CD4-positive, alpha-beta memory T cell (primary cell): ENCODE results near the gene PPP1R10. TPM values are rescaled to one million over a fixed set of nuclear protein-coding genes. Genes with fewer than 3 reads are reported as not detected.
"Not testable (repeated sequence)": the region's sequence is repeated elsewhere in the genome, so short reads cannot be mapped to it uniquely, and the experiment has no call there.

ENCODE experiments used
- CTCF ChIA-PET: fragments of 350-600 bp; sonication (Branson Sonifier 250); formaldehyde crosslinking; loops from one replicate; lab custom pipeline; 2021; ENCODE audit warnings: inconsistent platforms; ENCODE audit not compliant: partially characterized antibody; lab: Charles Lee
- POLR2A ChIA-PET: fragments of 350-600 bp; sonication (Branson Sonifier 250); formaldehyde crosslinking; loops from one replicate; lab custom pipeline; 2021; ENCODE audit not compliant: partially characterized antibody; lab: Charles Lee
- DNase-seq, 5 donors: peaks; one replicate each; pipeline versions ENCODE4 v3.0.0 to v3.0.0-alpha.2; 2020 to 2022; ENCODE audit warnings: mixed read lengths in 1 of 5
- H3K27ac ChIP-seq: one replicate; pipeline ENCODE4 v1.7.0; 2013; ENCODE audit warnings: low read depth, low read length
- H3K27me3 ChIP-seq: 2 replicates; pipeline ENCODE4 v1.7.0; 2013; ENCODE audit warnings: mild to moderate bottlenecking, low read length, moderate library complexity; ENCODE audit not compliant: insufficient read depth
- H3K36me3 ChIP-seq: 2 replicates; pipeline ENCODE4 v1.7.0; 2013; ENCODE audit warnings: mild to moderate bottlenecking, low read length, moderate library complexity; ENCODE audit not compliant: insufficient read depth
- H3K4me1 ChIP-seq: 2 replicates; pipeline ENCODE4 v1.7.0; 2013; ENCODE audit warnings: mild to moderate bottlenecking, low read length, moderate library complexity; ENCODE audit not compliant: insufficient read depth
- H3K4me3 ChIP-seq, 2 donors: one replicate each; pipeline ENCODE4 v1.7.0; 2013; ENCODE audit warnings: low read length in 2 of 2, mild to moderate bottlenecking in 1 of 2
- H3K9me3 ChIP-seq, 2 donors: one replicate each; pipeline ENCODE4 v1.7.0; 2013; ENCODE audit warnings: low read length in 2 of 2, control low read depth in 1 of 2; ENCODE audit not compliant: control insufficient read depth in 1 of 2
- H3K27ac Mint-ChIP-seq, 7 donors: one replicate each; pipeline ENCODE4 v1.8.0; 2020 to 2021; ENCODE audit warnings: mixed read lengths in 7 of 7, mild to moderate bottlenecking in 6 of 7, inconsistent platforms in 3 of 7, moderate library complexity in 3 of 7
- H3K27me3 Mint-ChIP-seq, 2 donors: one replicate each; pipeline ENCODE4 v1.8.0; 2020 to 2021; ENCODE audit warnings: mixed read lengths in 2 of 2
- H3K36me3 Mint-ChIP-seq, 2 donors: one replicate each; pipeline ENCODE4 v1.8.0; 2020 to 2021; ENCODE audit warnings: mixed read lengths in 2 of 2, inconsistent platforms in 1 of 2, mild to moderate bottlenecking in 1 of 2
- H3K4me1 Mint-ChIP-seq, 4 donors: one replicate each; pipeline ENCODE4 v1.8.0; 2020 to 2021; ENCODE audit warnings: mixed read lengths in 4 of 4, mild to moderate bottlenecking in 1 of 4
- H3K4me3 Mint-ChIP-seq, 8 donors: one replicate each; pipeline ENCODE4 v1.8.0; 2020 to 2021; ENCODE audit warnings: mixed read lengths in 8 of 8, mild to moderate bottlenecking in 7 of 8, moderate library complexity in 6 of 8, inconsistent platforms in 3 of 8
- H3K9me3 Mint-ChIP-seq, 8 donors: one replicate each; pipeline ENCODE4 v1.8.0; 2020 to 2021; ENCODE audit warnings: mixed read lengths in 8 of 8, mild to moderate bottlenecking in 5 of 8, inconsistent platforms in 3 of 8, moderate library complexity in 1 of 8
- intact Hi-C: fragments of 100-400 bp; cut with micrococcal nuclease; formaldehyde crosslinking; loops from one replicate; pipeline ENCODE4 v1.15.1; 2023
- polyA plus RNA-seq, 2 donors: library from polyadenylated mRNA; unstranded; fragments of 300-500 nt; fragmentation: Illumina TruSeq; gene quantifications; one replicate each; pipeline ENCODE4 v1.2.3, GENCODE V29; 2021
- total RNA-seq, 2 experiments: library from RNA; stranded (reverse); gene quantifications; one replicate each; pipeline ENCODE4 v1.2.3, GENCODE V29; 2021

The PPP1R10 gene
- total RNA-seq (100 to 1,000 TPM; 224 to 231 TPM), polyA plus RNA-seq (10 to 100 TPM in 1 of 2 donors, 1 to 10 TPM in 1; 8.5 to 30.6 TPM)

DNA sequence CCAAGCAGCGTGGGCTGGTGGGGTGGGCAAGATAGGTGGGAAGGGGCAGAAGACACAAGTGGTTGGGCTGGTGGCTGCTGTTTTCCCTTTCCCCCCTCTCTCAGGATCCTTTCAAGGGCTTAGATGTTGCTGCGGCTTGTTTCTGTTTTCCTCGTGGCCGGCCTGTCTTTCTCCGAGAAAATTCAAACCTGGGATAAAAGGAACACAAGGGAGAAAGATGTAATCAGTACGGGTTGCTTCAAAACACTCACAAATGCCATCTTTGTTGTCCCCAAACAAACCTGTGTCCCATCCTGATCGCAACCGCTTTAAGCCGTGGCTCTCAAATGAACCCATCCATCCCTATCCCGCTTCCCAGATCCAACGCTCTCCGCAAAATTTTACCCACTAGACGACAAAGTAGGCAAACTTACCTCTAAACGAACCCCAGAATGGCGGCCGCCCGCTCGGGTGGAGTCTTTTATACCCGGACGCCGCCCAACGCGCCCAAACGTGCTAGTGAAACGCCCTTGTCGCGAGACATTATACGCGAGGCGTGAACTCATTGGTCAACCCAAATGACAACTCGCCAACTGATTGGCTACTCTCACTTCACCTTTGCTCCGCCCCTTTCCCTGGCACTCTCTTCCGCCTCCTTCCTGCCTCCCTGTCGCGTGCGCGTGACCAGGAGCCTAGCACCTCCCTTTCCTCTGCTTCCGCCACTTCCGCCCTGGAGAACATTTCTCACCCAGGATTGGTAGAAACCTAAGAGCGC, at the start of gene PPP1R10:
Gene PPP1R10 (minus strand): TSS at position 433 of the 754 bp plus-strand sequence. CDS start 7,299 bp downstream, outside the sequence.
- Histone ChIP-seq H3K4me1 (peaks cover 45% of the 10 kb centered on the region), H3K27me3 (no peaks in the 10 kb centered on the region), H3K36me3 (peaks cover 28% of the 10 kb centered on the region), H3K4me3 (peak within 1 kb of the TSS; percentile 91 to 95), H3K27ac (peak within 1 kb of the TSS; percentile 94), H3K9me3 (no peaks in the 10 kb centered on the region)
- DNase-seq = peak; percentile 98 to 100 (median 100)
- Mint-ChIP-seq H3K4me3 (peak within 1 kb of the TSS; percentile 97 to 100 (median 100)), H3K36me3 (peaks cover 40 to 57% of the 10 kb centered on the region in 2 donors), H3K27me3 (peaks cover 0 to 1% of the 10 kb centered on the region in 2 donors), H3K4me1 (peaks cover 22 to 62% (median 35%) of the 10 kb centered on the region in 4 donors), H3K27ac (peak within 1 kb of the TSS; percentile 100), H3K9me3 (peaks cover 0 to 19% (median 2%) of the 10 kb centered on the region in 8 donors)
- POLR2A ChIA-PET = interaction anchor here (0.6 to 5.0 kb wide), 43 partner anchors 10 to 965 kb away, joined by 3 to 97 read pairs (median 6); partner anchors contain the start of genes ABCF1, ATAT1, C6orf136 and DHX16
- CTCF ChIA-PET = interaction anchor here (1.3 to 2.8 kb wide), 5 partner anchors 9 to 135 kb away, joined by 4 to 24 read pairs (median 4); no protein-coding TSS in a partner anchor
- intact Hi-C loops = loop anchor here (1.0 to 5.0 kb wide), 11 partner anchors 9 to 550 kb away; partner anchors contain the start of genes ABCF1, ATAT1, C6orf136 and DHX16

DNA sequence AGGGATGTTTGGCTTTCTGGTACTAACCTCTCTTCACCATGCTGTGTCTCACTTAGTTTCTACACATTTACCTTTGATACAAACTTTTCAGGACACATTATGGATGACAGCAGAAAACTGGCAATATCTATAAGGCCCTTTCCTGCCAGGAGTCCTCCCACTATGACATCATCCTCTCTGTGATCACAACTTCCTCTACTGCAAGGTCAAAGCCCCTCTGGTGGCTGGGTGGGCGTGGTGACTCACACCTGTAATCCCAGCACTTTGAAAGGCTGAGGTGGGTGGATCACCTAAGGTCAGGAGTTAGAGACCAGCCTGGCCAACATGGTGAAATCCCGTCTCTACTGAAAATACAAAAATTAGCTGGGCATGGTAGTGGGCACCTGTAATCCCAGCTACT, 49.3 kb upstream of the PPP1R10 start:
- H3K27me3 Mint-ChIP-seq, DNase-seq, H3K27me3 ChIP-seq, H3K4me3 Mint-ChIP-seq, H3K4me3 ChIP-seq, intact Hi-C loops, POLR2A ChIA-PET, H3K27ac ChIP-seq, H3K9me3 Mint-ChIP-seq, H3K4me1 ChIP-seq, H3K9me3 ChIP-seq: not testable (repeated sequence)
- H3K4me1 Mint-ChIP-seq = peaks cover 15 to 23% (median 19%) of the 10 kb centered on the region in 4 donors
- H3K36me3 ChIP-seq = peaks cover 54% of the 10 kb centered on the region
- CTCF ChIA-PET = interaction anchor here (1.0 to 19.9 kb wide), 2 partner anchors 61 to 121 kb away, joined by 3 to 865 read pairs; partner anchors contain the start of genes MDC1 and TUBB
- peaks cover 50 to 75% of the 10 kb centered on the region in 2 donors for H3K36me3 Mint-ChIP-seq
- peak overlapping the region in 1 of 7 donors; percentile 2 for H3K27ac Mint-ChIP-seq

DNA sequence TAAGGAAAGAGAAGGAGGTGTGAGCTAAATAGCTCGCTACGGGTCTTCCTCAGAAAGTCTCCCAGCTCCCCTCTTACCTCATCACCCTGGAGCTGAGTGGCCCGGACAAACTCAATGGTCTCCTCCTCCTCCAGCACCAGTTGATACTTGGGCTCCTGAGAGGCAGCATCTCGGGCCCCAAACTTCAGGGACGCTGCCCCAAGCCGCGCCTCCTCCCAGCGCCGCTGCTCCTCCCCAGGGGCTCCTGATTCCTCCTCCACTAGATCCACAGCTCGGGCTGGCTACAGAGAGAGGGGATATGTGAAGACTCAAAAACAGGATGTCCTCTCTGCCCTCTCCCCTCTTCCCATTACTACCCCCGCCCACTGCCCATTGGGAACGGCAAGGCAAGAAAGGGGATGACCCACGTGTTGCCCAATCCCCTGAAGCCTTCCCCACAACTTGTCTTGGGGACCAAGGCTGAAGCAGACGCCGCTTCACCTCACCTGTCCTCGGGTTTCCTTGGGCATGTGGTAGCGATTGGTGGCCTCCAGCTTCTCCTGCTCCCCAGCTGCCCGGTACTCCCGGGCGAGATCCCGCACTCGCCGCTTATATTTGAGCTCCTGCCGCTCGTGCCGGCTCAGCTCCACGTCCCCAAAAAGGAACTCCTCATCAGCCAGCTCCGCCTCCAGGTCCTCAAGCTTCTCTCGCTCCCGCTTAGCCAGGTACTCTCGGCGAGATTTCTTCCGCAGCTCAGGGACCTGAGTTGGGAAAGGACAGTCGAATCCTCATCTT, 48.1 kb upstream of the PPP1R10 start:
- no peak for DNase-seq
- no peak overlapping the region for H3K27ac Mint-ChIP-seq
- no peaks in the 10 kb centered on the region for H3K4me1 ChIP-seq
- H3K4me1 Mint-ChIP-seq = peaks cover 7 to 12% (median 9%) of the 10 kb centered on the region in 4 donors
- no peaks in the 10 kb centered on the region for H3K9me3 ChIP-seq
- H3K4me3 ChIP-seq = no peak overlapping the region
- POLR2A ChIA-PET = interaction anchor here (1.2 to 1.9 kb wide), 3 partner anchors 7 to 50 kb away, joined by 3 to 5 read pairs (median 4); partner anchors contain the start of genes DHX16, MRPS18B and PPP1R10
- no peak overlapping the region for H3K4me3 Mint-ChIP-seq
- CTCF ChIA-PET = interaction anchor here (1.2 to 1.6 kb wide), 3 partner anchors 57 to 125 kb away, joined by 4 to 5 read pairs (median 5); no protein-coding TSS in a partner anchor
- no peaks in the 10 kb centered on the region for H3K27me3 Mint-ChIP-seq
- intact Hi-C loops = no loop called here
- H3K36me3 Mint-ChIP-seq = peaks cover 42 to 68% of the 10 kb centered on the region in 2 donors
- H3K9me3 Mint-ChIP-seq = no peaks in the 10 kb centered on the region
- peaks cover 52% of the 10 kb centered on the region for H3K36me3 ChIP-seq
- no peak overlapping the region for H3K27ac ChIP-seq
- no peaks in the 10 kb centered on the region for H3K27me3 ChIP-seq

DNA sequence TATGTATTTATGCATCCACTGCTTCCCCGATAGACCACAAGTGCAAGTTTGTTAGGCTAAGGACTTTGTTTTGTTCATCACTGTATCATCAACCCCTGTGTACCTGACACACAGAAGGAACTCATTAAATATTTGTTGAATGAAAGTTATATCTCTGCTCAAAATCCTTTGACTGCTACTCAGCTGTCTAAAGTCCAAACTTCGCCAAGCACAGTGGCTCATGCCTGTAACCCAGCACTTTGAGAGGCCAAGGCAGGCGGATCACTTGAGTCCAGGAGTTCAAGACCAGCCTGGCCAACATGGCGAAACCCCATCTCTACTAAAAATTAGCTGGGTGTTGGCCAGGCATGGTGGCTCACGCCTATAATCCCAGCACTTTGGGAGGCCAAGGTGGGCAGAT, 40.9 kb upstream of the PPP1R10 start:
- CTCF ChIA-PET, H3K4me3 ChIP-seq, H3K4me1 Mint-ChIP-seq, DNase-seq, H3K27ac ChIP-seq, H3K4me3 Mint-ChIP-seq, intact Hi-C loops, H3K27me3 Mint-ChIP-seq, H3K9me3 Mint-ChIP-seq, H3K4me1 ChIP-seq, H3K27me3 ChIP-seq, H3K9me3 ChIP-seq: not testable (repeated sequence)
- H3K36me3 Mint-ChIP-seq = peaks cover 62 to 80% of the 10 kb centered on the region in 2 donors
- POLR2A ChIA-PET = interaction anchor here (3.0 kb wide), 1 partner anchor 40 kb away, joined by 8 read pairs; the partner anchor contains the start of genes MRPS18B and PPP1R10
- H3K36me3 ChIP-seq = peaks cover 83% of the 10 kb centered on the region
- peak overlapping the region in 1 of 7 donors; percentile 88 for H3K27ac Mint-ChIP-seq

DNA sequence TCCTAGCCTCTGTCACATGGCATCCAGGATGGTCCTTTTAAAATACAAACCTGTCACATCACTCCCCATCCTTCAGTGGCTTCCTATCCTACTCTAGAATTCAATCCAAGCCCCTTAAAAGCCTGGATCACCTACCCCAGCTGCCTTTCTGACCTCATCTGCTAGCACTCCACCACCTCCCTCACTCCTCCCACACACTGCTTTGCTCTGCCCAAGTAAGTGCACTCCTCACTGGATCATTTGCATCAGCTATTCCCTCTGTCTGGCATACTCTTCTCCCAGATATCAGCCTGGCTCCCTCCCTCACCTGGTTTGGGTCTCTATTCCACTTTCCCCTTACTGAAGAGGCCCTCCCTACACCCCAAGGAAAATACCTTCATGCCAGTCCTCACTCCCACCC, 40.4 kb upstream of the PPP1R10 start:
- POLR2A ChIA-PET = interaction anchor here (3.0 kb wide), 1 partner anchor 40 kb away, joined by 8 read pairs; the partner anchor contains the start of genes MRPS18B and PPP1R10
- CTCF ChIA-PET = no interaction called here
- intact Hi-C loops = no loop called here
- Mint-ChIP-seq H3K36me3 (peaks cover 59 to 80% of the 10 kb centered on the region in 2 donors), H3K27me3 (no peaks in the 10 kb centered on the region), H3K9me3 (no peaks in the 10 kb centered on the region), H3K27ac (peak overlapping the region in 3 of 7 donors; percentile 10 to 88 (median 47)), H3K4me3 (no peak overlapping the region), H3K4me1 (peaks cover 0 to 3% (median 0%) of the 10 kb centered on the region in 4 donors)
- Histone ChIP-seq H3K36me3 (peaks cover 83% of the 10 kb centered on the region), H3K27me3 (no peaks in the 10 kb centered on the region), H3K9me3 (no peaks in the 10 kb centered on the region), H3K4me3 (no peak overlapping the region), H3K27ac (no peak overlapping the region), H3K4me1 (no peaks in the 10 kb centered on the region)
- DNase-seq = no peak

DNA sequence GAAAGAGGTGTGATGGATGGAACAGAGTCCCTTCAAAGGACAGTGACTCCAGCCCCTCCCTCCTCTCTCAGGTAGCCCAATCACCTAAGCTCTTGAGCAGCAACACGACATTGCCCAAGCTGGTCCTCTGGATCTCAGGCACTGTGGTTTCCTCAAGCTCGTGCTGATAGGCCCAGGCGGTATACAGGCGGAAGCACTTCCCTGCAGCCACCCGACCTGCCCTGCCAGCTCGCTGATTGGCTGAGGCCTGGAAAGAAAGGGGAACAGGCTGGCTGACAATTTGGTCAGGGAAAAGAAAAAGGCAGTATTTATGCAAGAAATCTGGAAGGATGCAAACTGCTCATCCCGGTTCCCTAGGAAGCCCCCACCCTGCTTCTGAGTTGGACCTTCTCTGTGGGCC, 39.5 kb upstream of the PPP1R10 start:
- POLR2A ChIA-PET = interaction anchor here (3.0 kb wide), 1 partner anchor 39 kb away, joined by 8 read pairs; the partner anchor contains the start of genes MRPS18B and PPP1R10
- H3K4me1 Mint-ChIP-seq = peaks cover 0 to 3% (median 0%) of the 10 kb centered on the region in 4 donors
- H3K4me1 ChIP-seq = no peaks in the 10 kb centered on the region
- peaks cover 54 to 79% of the 10 kb centered on the region in 2 donors for H3K36me3 Mint-ChIP-seq
- no peaks in the 10 kb centered on the region for H3K9me3 ChIP-seq
- no peaks in the 10 kb centered on the region for H3K9me3 Mint-ChIP-seq
- no peak overlapping the region for H3K27ac Mint-ChIP-seq
- no peaks in the 10 kb centered on the region for H3K27me3 Mint-ChIP-seq
- intact Hi-C loops = no loop called here
- H3K4me3 Mint-ChIP-seq = no peak overlapping the region
- H3K27ac ChIP-seq = no peak overlapping the region
- no peaks in the 10 kb centered on the region for H3K27me3 ChIP-seq
- DNase-seq = no peak
- CTCF ChIA-PET = interaction anchor here (1.1 to 1.2 kb wide), 2 partner anchors 66 to 111 kb away, joined by 4 read pairs; no protein-coding TSS in a partner anchor
- H3K36me3 ChIP-seq = peaks cover 83% of the 10 kb centered on the region
- H3K4me3 ChIP-seq = no peak overlapping the region
